Parathyroid adenoma (tissue), 2 donors: ENCODE measurements around the gene ADARB2.
"Not testable (repeated sequence)": the region's sequence is repeated elsewhere in the genome, so short reads cannot be mapped to it uniquely, and the experiment has no call there.

Experiments used
- H2AFZ ChIP-seq: fragments of 300-600 bp; sonication (generic); one replicate; pipeline ENCODE4 v1.7.0; 2017; ENCODE audit warnings: antibody characterized with exemption, mild to moderate bottlenecking
- H3K27ac ChIP-seq: fragments of 300-600 bp; sonication (generic); one replicate; pipeline ENCODE4 v1.7.0; 2017
- H3K27me3 ChIP-seq: fragments of 300-600 bp; sonication (generic); one replicate; pipeline ENCODE4 v1.7.0; 2017; ENCODE audit warnings: low read length; ENCODE audit not compliant: control insufficient read depth, insufficient read depth
- H3K36me3 ChIP-seq: fragments of 300-600 bp; sonication (generic); one replicate; pipeline ENCODE4 v1.7.0; 2017; ENCODE audit warnings: low read length; ENCODE audit not compliant: control insufficient read depth, insufficient read depth
- H3K4me1 ChIP-seq: fragments of 300-600 bp; sonication (generic); one replicate; pipeline ENCODE4 v1.7.0; 2017; ENCODE audit warnings: control low read depth
- H3K4me2 ChIP-seq: fragments of 300-600 bp; sonication (generic); one replicate; pipeline ENCODE4 v1.7.0; 2017; ENCODE audit warnings: low read length
- H3K4me3 ChIP-seq: fragments of 300-600 bp; sonication (generic); one replicate; pipeline ENCODE4 v1.7.0; 2017; ENCODE audit warnings: low read depth, low read length
- H3K79me2 ChIP-seq: fragments of 300-600 bp; sonication (generic); one replicate; pipeline ENCODE4 v1.7.0; 2017; ENCODE audit warnings: control low read depth
- H3K9ac ChIP-seq: fragments of 300-600 bp; sonication (generic); one replicate; pipeline ENCODE4 v1.7.0; 2017; ENCODE audit warnings: mild to moderate bottlenecking
- H3K9me3 ChIP-seq: fragments of 300-600 bp; sonication (generic); one replicate; pipeline ENCODE4 v1.7.0; 2017; ENCODE audit warnings: low read length; ENCODE audit not compliant: control insufficient read depth
- TF ChIP-seq, protein P1 (sequence below): fragments of 300-600 bp; sonication (generic); IDR thresholded peaks from one replicate; pipeline ENCODE4 v1.7.0; 2017; ENCODE audit warnings: antibody characterized with exemption, mild to moderate bottlenecking
- donor health status: primary hyperparathyroidism.

ADARB2 gene

GRCh38 chr10:1328161-1328823, 409.0 kb downstream of the ADARB2 start:
- Histone ChIP-seq H3K27ac (no peak overlapping the region), H3K4me1 (no peaks in the 10 kb centered on the region), H3K9ac (no peak overlapping the region), H3K27me3 (no peaks in the 10 kb centered on the region), H3K79me2 (no peaks in the 10 kb centered on the region), H3K9me3 (no peaks in the 10 kb centered on the region), H3K4me2 (no peak overlapping the region), H3K36me3 (no peaks in the 10 kb centered on the region), H3K4me3 (no peak overlapping the region), H2AFZ (no peak overlapping the region)
- TF ChIP-seq, protein P1, sequence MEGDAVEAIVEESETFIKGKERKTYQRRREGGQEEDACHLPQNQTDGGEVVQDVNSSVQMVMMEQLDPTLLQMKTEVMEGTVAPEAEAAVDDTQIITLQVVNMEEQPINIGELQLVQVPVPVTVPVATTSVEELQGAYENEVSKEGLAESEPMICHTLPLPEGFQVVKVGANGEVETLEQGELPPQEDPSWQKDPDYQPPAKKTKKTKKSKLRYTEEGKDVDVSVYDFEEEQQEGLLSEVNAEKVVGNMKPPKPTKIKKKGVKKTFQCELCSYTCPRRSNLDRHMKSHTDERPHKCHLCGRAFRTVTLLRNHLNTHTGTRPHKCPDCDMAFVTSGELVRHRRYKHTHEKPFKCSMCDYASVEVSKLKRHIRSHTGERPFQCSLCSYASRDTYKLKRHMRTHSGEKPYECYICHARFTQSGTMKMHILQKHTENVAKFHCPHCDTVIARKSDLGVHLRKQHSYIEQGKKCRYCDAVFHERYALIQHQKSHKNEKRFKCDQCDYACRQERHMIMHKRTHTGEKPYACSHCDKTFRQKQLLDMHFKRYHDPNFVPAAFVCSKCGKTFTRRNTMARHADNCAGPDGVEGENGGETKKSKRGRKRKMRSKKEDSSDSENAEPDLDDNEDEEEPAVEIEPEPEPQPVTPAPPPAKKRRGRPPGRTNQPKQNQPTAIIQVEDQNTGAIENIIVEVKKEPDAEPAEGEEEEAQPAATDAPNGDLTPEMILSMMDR = no peak

GRCh38 chr10:1327759-1328158, 409.6 kb downstream of the ADARB2 start:
- no peak overlapping the region for H3K4me2 ChIP-seq
- H3K36me3 ChIP-seq = no peaks in the 10 kb centered on the region
- no peak overlapping the region for H3K4me3 ChIP-seq
- no peaks in the 10 kb centered on the region for H3K4me1 ChIP-seq
- no peaks in the 10 kb centered on the region for H3K9me3 ChIP-seq
- H3K27ac ChIP-seq = no peak overlapping the region
- H3K79me2 ChIP-seq = no peaks in the 10 kb centered on the region
- TF ChIP-seq, protein P1 = no peak
- no peak overlapping the region for H2AFZ ChIP-seq
- H3K9ac ChIP-seq = no peak overlapping the region
- H3K27me3 ChIP-seq = no peaks in the 10 kb centered on the region

DNA sequence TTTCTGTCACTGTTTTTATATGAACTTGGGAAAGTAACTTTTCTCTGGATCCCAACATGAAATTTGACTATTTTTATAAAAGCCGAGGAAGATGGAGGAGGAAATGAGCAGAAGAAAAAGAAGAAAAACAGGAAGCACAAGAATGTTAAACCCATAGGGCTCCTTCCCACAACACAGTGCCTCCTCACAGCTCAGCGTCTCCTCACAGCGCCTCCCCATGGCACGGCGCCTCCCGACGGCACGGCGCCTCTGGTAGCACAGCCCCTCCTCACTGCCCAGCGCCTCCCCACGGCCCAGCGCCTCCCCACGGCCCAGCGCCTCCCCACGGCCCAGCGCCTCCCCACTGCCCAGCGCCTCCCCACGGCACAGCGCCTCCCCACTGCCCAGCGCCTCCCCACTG, 410.8 kb downstream of the ADARB2 start:
- H3K9ac ChIP-seq, H3K4me2 ChIP-seq, H3K79me2 ChIP-seq, H3K36me3 ChIP-seq, H3K27ac ChIP-seq, H3K9me3 ChIP-seq, H2AFZ ChIP-seq, H3K27me3 ChIP-seq, H3K4me1 ChIP-seq, H3K4me3 ChIP-seq: not testable (repeated sequence)

DNA sequence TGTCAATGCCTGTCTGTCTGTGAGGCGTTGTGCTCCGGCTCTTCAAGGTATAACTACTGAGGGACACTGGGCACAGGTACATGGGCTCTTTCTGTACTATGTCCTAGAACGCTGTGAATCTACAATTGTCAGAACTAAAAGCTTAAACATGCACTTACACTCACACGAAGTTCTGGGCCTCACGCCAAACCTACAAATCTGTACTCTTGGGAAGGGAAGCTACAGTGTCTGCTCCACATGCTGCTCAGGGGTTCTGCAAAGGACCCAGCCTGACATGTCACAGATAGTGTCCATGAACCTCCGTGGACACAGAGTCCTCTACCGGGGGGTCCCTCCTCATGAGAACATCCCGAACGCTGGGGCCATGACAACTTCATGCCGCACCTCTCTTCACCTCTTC, 412.4 kb downstream of the ADARB2 start:
- no peaks in the 10 kb centered on the region for H3K36me3 ChIP-seq

DNA sequence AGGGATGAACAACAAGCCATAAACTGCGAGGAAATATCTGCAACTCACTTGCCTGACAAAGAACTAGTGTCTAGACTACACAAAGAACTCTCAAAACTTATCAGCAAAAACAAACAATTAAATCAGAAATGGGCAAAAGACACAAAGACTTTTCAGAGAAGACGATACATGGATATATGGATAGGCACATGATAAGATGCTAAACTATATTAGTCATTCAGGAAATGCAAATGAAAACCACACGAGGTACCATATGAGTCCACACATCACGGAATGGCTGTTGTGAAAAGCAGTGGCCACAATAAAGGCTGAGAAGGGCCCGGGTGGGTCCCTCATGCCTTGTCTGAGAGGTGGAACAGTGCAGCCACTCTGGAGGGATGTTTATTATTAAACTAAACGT, 413.4 kb downstream of the ADARB2 start:
- H2AFZ ChIP-seq = no peak overlapping the region
- H3K36me3 ChIP-seq = no peaks in the 10 kb centered on the region
- no peaks in the 10 kb centered on the region for H3K27me3 ChIP-seq
- H3K4me2 ChIP-seq = no peak overlapping the region
- no peak overlapping the region for H3K27ac ChIP-seq
- TF ChIP-seq, protein P1 = no peak
- no peaks in the 10 kb centered on the region for H3K4me1 ChIP-seq
- H3K79me2 ChIP-seq = no peaks in the 10 kb centered on the region
- H3K9me3 ChIP-seq = no peaks in the 10 kb centered on the region
- no peak overlapping the region for H3K9ac ChIP-seq
- H3K4me3 ChIP-seq = no peak overlapping the region

More for the DNA sequence above, 412.4 kb downstream of the ADARB2 start:
- Histone ChIP-seq H3K27ac (no peak overlapping the region), H3K27me3 (no peaks in the 10 kb centered on the region), H3K4me2 (no peak overlapping the region), H3K79me2 (no peaks in the 10 kb centered on the region), H3K9me3 (no peaks in the 10 kb centered on the region), H2AFZ (no peak overlapping the region), H3K4me1 (no peaks in the 10 kb centered on the region), H3K4me3 (no peak overlapping the region), H3K9ac (no peak overlapping the region)
- TF ChIP-seq, protein P1 = no peak
